Liver (tissue), 9 donors: ENCODE data around the gene MBP. TPM values are rescaled to one million over a fixed set of nuclear protein-coding genes. Genes with fewer than 3 reads are reported as not detected.

Source experiments
- DNase-seq: peaks from one replicate; pipeline ENCODE4 v3.0.0-alpha.2; 2017; ENCODE audit warnings: low spot score
- H3K27ac ChIP-seq, 2 donors: one replicate each; pipeline ENCODE4 v1.7.0; 2013; ENCODE audit warnings: inconsistent platforms in 2 of 2, low read length in 2 of 2, control low read depth in 1 of 2, low read depth in 1 of 2, mild to moderate bottlenecking in 1 of 2
- H3K27me3 ChIP-seq, 4 donors: one replicate each; pipeline versions ENCODE4 v1.6.1 to v1.7.0; 2013; ENCODE audit warnings: low read length in 3 of 4, inconsistent platforms in 1 of 4, mild to moderate bottlenecking in 1 of 4, moderate library complexity in 1 of 4; ENCODE audit not compliant: control insufficient read depth in 4 of 4, insufficient read depth in 4 of 4
- H3K36me3 ChIP-seq, 4 donors: one replicate each; pipeline versions ENCODE4 v1.6.1 to v1.7.0; 2013; ENCODE audit warnings: low read length in 3 of 4, mild to moderate bottlenecking in 3 of 4, low read depth in 1 of 4, moderate library complexity in 1 of 4; ENCODE audit not compliant: control insufficient read depth in 4 of 4, insufficient read depth in 3 of 4
- H3K4me1 ChIP-seq, 4 donors: one replicate each; pipeline versions ENCODE4 v1.6.1 to v1.7.0; 2013; ENCODE audit warnings: low read length in 3 of 4, mild to moderate bottlenecking in 3 of 4, moderate library complexity in 1 of 4; ENCODE audit not compliant: control insufficient read depth in 4 of 4, insufficient read depth in 4 of 4
- H3K4me3 ChIP-seq, 3 donors: one replicate each; pipeline versions ENCODE4 v1.6.1 to v1.7.0; 2013; ENCODE audit warnings: low read length in 3 of 3, control low read depth in 1 of 3, low read depth in 1 of 3, mild to moderate bottlenecking in 1 of 3
- H3K9ac ChIP-seq, 2 donors: one replicate each; pipeline ENCODE4 v1.7.0; 2013; ENCODE audit warnings: low read length in 2 of 2, mild to moderate bottlenecking in 2 of 2, moderate library complexity in 2 of 2, control low read depth in 1 of 2, low read depth in 1 of 2
- H3K9me3 ChIP-seq, 4 donors: one replicate each; pipeline versions ENCODE4 v1.6.1 to v1.7.0; 2013; ENCODE audit warnings: low read length in 3 of 4; ENCODE audit not compliant: control insufficient read depth in 4 of 4
- ATF3 ChIP-seq: IDR thresholded peaks from 2 replicates; pipeline ENCODE4 v1.6.1; 2016; ENCODE audit warnings: antibody characterized with exemption
- EGR1 ChIP-seq, 2 donors: IDR thresholded peaks; 2 replicates each; pipeline ENCODE4 v1.6.1; 2016 to 2018; ENCODE audit warnings: antibody characterized with exemption in 2 of 2, low read depth in 2 of 2
- FOXA1 ChIP-seq: IDR thresholded peaks from 2 replicates; pipeline ENCODE4 v1.6.1; 2016; ENCODE audit warnings: antibody characterized with exemption
- FOXA2 ChIP-seq: IDR thresholded peaks from 2 replicates; pipeline ENCODE4 v1.6.1; 2016; ENCODE audit warnings: antibody characterized with exemption
- GABPA ChIP-seq, 2 donors: IDR thresholded peaks in 1 of 2; conservative IDR thresholded peaks in 1 of 2; 2 replicates each; pipeline ENCODE4 v1.6.1; 2016; ENCODE audit warnings: antibody characterized with exemption in 2 of 2, mild to moderate bottlenecking in 1 of 2, moderate library complexity in 1 of 2
- HNF4A ChIP-seq, 2 donors: conservative IDR thresholded peaks; 2 replicates each; pipeline ENCODE4 v1.6.1; 2016; ENCODE audit warnings: antibody characterized with exemption in 2 of 2, mild to moderate bottlenecking in 2 of 2
- HNF4G ChIP-seq: IDR thresholded peaks from 2 replicates; pipeline ENCODE4 v1.6.1; 2016; ENCODE audit warnings: antibody characterized with exemption
- JUND ChIP-seq, 2 donors: IDR thresholded peaks; 2 replicates each; pipeline ENCODE4 v1.6.1; 2016; ENCODE audit warnings: antibody characterized with exemption in 2 of 2
- MAX ChIP-seq: IDR thresholded peaks from 2 replicates; pipeline ENCODE4 v1.6.1; 2016; ENCODE audit warnings: antibody characterized with exemption
- RAD21 ChIP-seq, 2 donors: IDR thresholded peaks; 2 replicates each; pipeline ENCODE4 v1.6.1; 2016; ENCODE audit warnings: antibody characterized with exemption in 2 of 2, mild to moderate bottlenecking in 2 of 2
- REST ChIP-seq: IDR thresholded peaks from 2 replicates; pipeline ENCODE4 v1.6.1; 2016; ENCODE audit warnings: antibody characterized with exemption, mild to moderate bottlenecking
- RXRA ChIP-seq, 2 donors: IDR thresholded peaks; 2 replicates each; pipeline ENCODE4 v1.6.1; 2017 to 2018; ENCODE audit warnings: antibody characterized with exemption in 2 of 2, mild to moderate bottlenecking in 1 of 2
- SP1 ChIP-seq: IDR thresholded peaks from 2 replicates; pipeline ENCODE4 v1.6.1; 2018; ENCODE audit warnings: antibody characterized with exemption, mild to moderate bottlenecking
- TAF1 ChIP-seq: conservative IDR thresholded peaks from 2 replicates; pipeline ENCODE4 v1.6.1; 2016; ENCODE audit warnings: antibody characterized with exemption, mild to moderate bottlenecking
- YY1 ChIP-seq: IDR thresholded peaks from 2 replicates; pipeline ENCODE4 v1.6.1; 2016; ENCODE audit warnings: antibody characterized with exemption, mild to moderate bottlenecking
- ZBTB33 ChIP-seq: IDR thresholded peaks from 2 replicates; pipeline ENCODE4 v1.6.1; 2016; ENCODE audit warnings: antibody characterized with exemption
- WGBS: extraction: QIAGEN DNeasy Blood & Tissue Kit; methylation state at CpG from one replicate; pipeline ENCODE4 v1.1.7; 2013; 5-methylcytosine and 5-hydroxymethylcytosine counted together
- polyA plus RNA-seq, 2 donors: library from polyadenylated mRNA; stranded (reverse) in 1 of 2; unstranded in 1 of 2; fragments of 200-250 nt in 1 of 2; fragments of >200 nt in 1 of 2; fragmentation: Nextera tagmentation in 1 of 2; extraction: Ambion mirVana in 1 of 2; gene quantifications; one replicate each; pipeline versions ENCODE4 v1.2.1 to v1.2.3, GENCODE V29; 2013 to 2015
- total RNA-seq, 2 donors: library from RNA; depleted of rRNA; stranded (reverse); fragments of >200 nt; gene quantifications; one replicate each; pipeline ENCODE4 v1.2.3, GENCODE V29; 2014
- donor health status: healthy.
- donor health status: healthy.
- donor health status: healthy.
- donor health status: healthy.
- donor health status: healthy.

Gene MBP
- total and polyA plus RNA-seq, 4 donors, result 9.7 to 23.3 (median 17.7) TPM

GRCh38 chr18:77012806-77013541, 119.6 kb downstream of the MBP start:
- H3K9ac ChIP-seq, result no peak overlapping the region

More at GRCh38 chr18:77012806-77013541, 119.6 kb downstream of the MBP start:
- 89% methylated on average over 6 of the region's 6 CpGs for WGBS
- H3K27me3 ChIP-seq, result no peaks in the 10 kb centered on the region
- DNase-seq, result no peak
- no peaks in the 10 kb centered on the region for H3K9me3 ChIP-seq
- no peak overlapping the region for H3K4me3 ChIP-seq
- H3K27ac ChIP-seq, result no peak overlapping the region
- H3K36me3 ChIP-seq, result peaks cover 5 to 25% (median 16%) of the 10 kb centered on the region in 4 donors
- H3K4me1 ChIP-seq, result no peaks in the 10 kb centered on the region
- TF ChIP-seq TAF1 (no peak), HNF4A (conservative IDR thresholded peaks at IDR 0.05) (no peak), HNF4G (no peak), JUND (IDR thresholded peaks at IDR 0.05) (no peak), YY1 (no peak), REST (no peak), SP1 (no peak), GABPA (IDR thresholded peaks at IDR 0.05 in 1 of 2, conservative IDR thresholded peaks at IDR 0.05 in 1 of 2) (no peak), EGR1 (IDR thresholded peaks at IDR 0.05; ENCODE audit: low read depth in 2 of 2) (no peak), ZBTB33 (no peak), FOXA2 (no peak), RXRA (IDR thresholded peaks at IDR 0.05) (no peak), FOXA1 (no peak), ATF3 (no peak), MAX (no peak), RAD21 (IDR thresholded peaks at IDR 0.05) (no peak)
